Activated T-helper 1 cell treated with anti-CD3 and anti-CD28 coated beads, Interleukin-12 subunit alpha, Interleukin-12 subunit beta, Interleukin-2, Interleukin-4 antibody, amounts not matched to agents 30 ng/mL and 10 ng/mL and 1 ng/mL, durations not matched to agents 14 hours and 24 hours and 36 hours (primary cell): ENCODE results near the gene ZNF692. TPM values are rescaled to one million over a fixed set of nuclear protein-coding genes. Genes with fewer than 3 reads are reported as not detected.
"Not testable (repeated sequence)": the region's sequence is repeated elsewhere in the genome, so short reads cannot be mapped to it uniquely, and the experiment has no call there.

Experiments
- DNase-seq: peaks from one replicate; pipeline ENCODE4 v3.0.0; 2021; ENCODE audit warnings: low spot score
- H3K27ac Mint-ChIP-seq: one replicate; pipeline ENCODE4 v1.8.0; 2021; ENCODE audit warnings: mild to moderate bottlenecking, mixed read lengths
- H3K27me3 Mint-ChIP-seq: one replicate; pipeline ENCODE4 v1.8.0; 2022; ENCODE audit warnings: mild to moderate bottlenecking, moderate library complexity, mixed read lengths; ENCODE audit not compliant: insufficient read depth
- H3K36me3 Mint-ChIP-seq: one replicate; pipeline ENCODE4 v1.8.0; 2021; ENCODE audit warnings: low read depth, mixed read lengths
- H3K4me1 Mint-ChIP-seq: one replicate; pipeline ENCODE4 v1.8.0; 2021; ENCODE audit warnings: low read depth, mixed read lengths
- H3K4me3 Mint-ChIP-seq: one replicate; pipeline ENCODE4 v1.8.0; 2021; ENCODE audit warnings: mild to moderate bottlenecking, moderate library complexity, mixed read lengths
- H3K9me3 Mint-ChIP-seq: one replicate; pipeline ENCODE4 v1.8.0; 2021; ENCODE audit warnings: mixed read lengths
- intact Hi-C: fragments of 100-400 bp; cut with micrococcal nuclease; formaldehyde crosslinking; loops from one replicate; pipeline ENCODE4 v1.15.1; 2024
- total RNA-seq: library from RNA; stranded (reverse); gene quantifications from 2 replicates; pipeline ENCODE4 v1.2.3, GENCODE V29; 2022

ZNF692 gene
- total RNA-seq, 1 donor from 2014 or later, result 89.6 TPM

DNA sequence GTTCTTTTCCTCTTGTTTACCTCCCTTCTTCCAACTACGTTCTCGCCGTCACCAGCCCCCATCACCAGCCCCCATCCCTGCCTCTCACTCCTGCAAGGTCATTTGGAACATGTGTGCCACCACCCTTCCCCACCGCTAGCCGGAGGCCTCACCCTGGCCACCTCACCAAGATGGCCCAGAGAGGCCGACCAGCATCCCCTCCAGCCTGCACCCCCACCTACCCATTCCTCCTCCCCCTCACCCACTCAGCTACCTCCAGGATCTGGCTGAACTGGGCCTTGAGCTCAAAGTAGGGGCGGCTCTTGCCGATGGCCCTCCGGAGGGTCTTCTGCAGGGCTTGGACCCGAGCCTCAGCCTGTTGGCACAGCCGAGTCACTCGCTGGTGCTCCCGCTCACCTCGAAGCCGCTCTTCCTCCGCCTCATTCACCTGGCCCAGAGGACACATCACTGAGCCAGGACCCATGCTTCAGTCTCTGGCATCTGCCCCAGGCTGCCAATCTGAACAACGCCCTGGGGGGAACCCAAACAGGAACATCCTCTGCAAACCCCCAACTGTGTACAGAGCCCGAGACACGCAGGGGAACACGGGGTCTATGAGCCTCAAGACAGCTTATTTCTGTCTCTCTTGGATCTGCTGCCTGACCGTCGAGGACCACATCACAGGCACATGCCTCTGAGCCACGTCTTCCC lies 46.0 kb downstream of the ZNF692 start:
- no peak for DNase-seq
- intact Hi-C loops, result no loop called here
- Mint-ChIP-seq H3K9me3 (no peaks in the 10 kb centered on the region), H3K4me3 (no peak overlapping the region), H3K27me3 (no peaks in the 10 kb centered on the region), H3K36me3 (peaks cover 33% of the 10 kb centered on the region), H3K27ac (no peak overlapping the region), H3K4me1 (peaks cover 25% of the 10 kb centered on the region)

DNA sequence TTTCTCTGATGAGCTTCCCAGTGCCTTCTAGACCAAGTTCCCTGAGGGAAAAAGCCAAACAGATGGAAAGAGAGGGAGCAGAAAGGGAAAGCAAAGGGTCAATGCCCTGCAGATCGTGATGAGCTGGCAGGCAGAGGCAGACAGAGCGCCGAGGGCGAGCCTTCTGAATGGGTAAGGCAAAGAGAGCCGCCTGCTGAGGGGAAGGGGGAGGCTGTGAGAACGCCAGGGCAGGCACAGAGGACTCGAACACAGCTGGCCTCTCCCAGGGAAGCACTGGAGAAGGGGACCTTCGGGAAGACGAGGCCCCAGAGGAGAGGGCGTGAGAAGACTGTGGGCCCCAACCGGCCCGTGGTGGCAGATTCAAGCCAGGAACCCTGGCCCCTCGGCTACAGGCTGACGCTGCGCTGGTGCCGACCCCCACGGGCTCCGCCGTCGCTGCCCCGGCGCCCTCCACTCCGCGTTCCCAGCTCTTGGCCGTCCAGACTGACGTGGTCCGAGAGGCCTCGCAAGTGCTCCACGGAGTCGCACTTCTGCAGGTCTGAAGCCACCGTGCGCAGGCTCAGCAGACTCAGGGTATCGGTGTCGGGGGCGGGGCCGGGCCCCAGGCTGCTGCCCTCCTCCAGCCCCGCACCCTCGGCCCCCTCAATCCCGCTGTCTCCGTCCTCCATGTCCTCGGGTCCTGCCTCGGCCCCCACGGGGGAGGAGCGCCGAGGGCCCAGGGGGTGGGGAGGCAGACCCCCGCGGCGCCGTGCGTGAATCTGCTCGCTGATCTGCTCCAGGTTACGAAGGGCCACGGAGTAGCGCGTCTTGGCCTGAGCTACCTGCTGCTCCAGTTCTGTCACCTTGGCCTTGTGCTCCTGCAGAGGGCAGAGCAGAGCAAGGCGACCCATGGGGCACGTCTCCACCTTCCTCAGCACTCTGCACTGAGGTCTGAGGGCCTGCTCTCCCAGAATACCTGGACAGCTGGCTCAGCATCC lies 47.1 kb downstream of the ZNF692 start:
- intact Hi-C loops, result no loop called here
- Mint-ChIP-seq H3K27me3 (no peaks in the 10 kb centered on the region), H3K4me3 (no peak overlapping the region), H3K9me3 (no peaks in the 10 kb centered on the region), H3K36me3 (peaks cover 30% of the 10 kb centered on the region), H3K4me1 (peaks cover 14% of the 10 kb centered on the region), H3K27ac (no peak overlapping the region)
- DNase-seq, result no peak

DNA sequence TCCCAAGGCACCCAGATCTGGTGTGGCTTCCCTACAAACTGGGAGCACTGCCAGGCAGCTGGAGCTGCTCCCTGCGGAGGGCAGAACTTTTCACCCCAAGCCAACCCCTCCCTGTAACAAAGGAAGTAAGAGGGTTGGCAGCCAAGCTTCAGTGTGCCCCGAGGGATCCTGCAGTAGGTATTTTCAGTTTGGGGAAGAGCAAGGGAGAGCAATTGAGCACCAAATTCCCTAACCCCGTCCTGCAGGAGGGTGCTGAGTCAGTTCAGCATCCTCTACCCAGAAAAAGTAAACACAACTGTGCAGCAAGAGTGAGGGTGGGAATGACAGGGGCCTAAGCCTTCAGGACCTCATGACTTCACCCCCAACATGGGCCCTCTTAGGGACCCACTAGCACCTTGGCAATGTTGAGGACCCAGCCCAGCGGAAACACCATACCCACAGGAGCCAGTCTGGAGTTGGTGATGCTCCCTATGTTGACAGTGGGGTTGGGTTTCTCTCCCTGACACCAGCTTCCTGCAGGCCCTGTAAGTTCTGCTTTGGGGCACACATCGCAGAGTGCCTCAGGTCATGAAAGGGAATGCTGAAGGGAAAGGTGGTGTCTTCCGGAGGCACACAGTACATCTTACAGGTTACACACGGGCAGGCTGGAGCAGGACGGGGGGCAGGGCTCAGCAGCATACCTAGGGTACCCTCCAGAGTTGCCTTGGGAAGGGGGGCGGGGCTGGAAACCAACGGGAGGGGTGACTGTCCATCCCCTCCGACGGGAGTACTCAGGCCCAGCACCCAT lies 48.0 kb downstream of the ZNF692 start:
- DNase-seq, result no peak
- intact Hi-C loops, result no loop called here
- no peaks in the 10 kb centered on the region for H3K27me3 Mint-ChIP-seq
- H3K27ac Mint-ChIP-seq, result no peak overlapping the region
- H3K4me3 Mint-ChIP-seq, result no peak overlapping the region
- peaks cover 30% of the 10 kb centered on the region for H3K36me3 Mint-ChIP-seq
- H3K9me3 Mint-ChIP-seq, result no peaks in the 10 kb centered on the region
- peaks cover 5% of the 10 kb centered on the region for H3K4me1 Mint-ChIP-seq

DNA sequence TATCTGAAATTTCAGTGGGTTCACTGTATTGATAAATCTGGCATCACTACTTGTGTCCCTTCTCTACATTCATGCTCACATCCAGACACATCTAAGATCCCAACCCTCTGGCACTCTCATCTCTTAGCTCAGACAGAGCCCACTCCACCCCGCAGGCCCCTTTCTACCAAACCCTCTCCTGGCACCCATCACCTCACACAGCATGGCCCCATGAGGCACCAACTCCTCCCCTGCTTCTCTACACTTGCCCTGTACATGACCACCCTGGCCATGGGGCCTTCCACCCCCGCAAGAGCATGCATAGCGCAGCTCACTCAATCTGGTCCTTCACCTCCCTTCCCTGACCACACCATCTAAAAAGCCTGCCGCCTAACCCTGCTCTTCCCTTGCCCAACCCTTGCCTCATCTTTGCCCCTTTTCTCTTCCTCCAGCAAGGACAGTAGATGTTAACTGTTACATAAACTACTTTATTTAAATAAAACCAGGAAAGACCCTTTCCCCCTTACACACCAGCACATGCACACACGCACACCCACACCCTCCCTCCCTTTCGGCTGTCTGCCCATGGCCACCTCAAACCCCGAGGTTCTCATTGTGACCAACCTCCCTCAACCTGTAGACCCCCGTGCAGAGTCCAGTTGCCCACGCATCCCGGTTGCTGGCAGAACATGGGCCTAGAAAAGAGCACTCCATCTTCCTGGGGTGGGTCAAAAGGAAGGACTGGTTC lies 48.7 kb downstream of the ZNF692 start:
- Mint-ChIP-seq H3K9me3 (no peaks in the 10 kb centered on the region), H3K4me3 (no peak overlapping the region), H3K27me3 (no peaks in the 10 kb centered on the region), H3K36me3 (peaks cover 25% of the 10 kb centered on the region), H3K27ac (no peak overlapping the region), H3K4me1 (peaks cover 2% of the 10 kb centered on the region)
- DNase-seq, result no peak
- intact Hi-C loops, result loop anchor here (5.0 kb wide), 2 partner anchors 123 to 873 kb away; no protein-coding TSS in a partner anchor

DNA sequence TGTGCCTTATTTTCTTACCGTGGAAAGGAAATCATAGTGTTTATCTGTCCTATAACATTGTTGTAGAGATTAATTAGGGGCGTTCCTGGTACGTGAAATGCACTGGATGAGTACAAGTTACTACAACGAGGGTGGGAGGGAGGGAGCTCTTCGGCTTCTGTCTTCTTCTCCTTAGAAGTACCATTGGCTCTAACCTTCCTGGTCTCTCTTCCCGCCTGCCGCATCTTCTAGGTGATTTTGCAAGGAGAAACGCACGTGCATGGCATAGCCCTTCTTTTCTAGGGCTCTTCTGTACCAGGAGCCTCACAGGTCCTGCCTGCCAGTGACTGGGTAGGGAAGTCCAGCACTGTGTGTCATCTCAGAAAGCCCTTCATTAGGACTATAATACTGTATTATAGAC lies 50.0 kb downstream of the ZNF692 start:
- Mint-ChIP-seq H3K9me3 (no peaks in the 10 kb centered on the region), H3K36me3 (peaks cover 18% of the 10 kb centered on the region), H3K27ac (no peak overlapping the region), H3K4me1 (peaks cover 10% of the 10 kb centered on the region), H3K27me3 (no peaks in the 10 kb centered on the region), H3K4me3 (no peak overlapping the region)
- intact Hi-C loops, result loop anchor here (5.0 kb wide), 2 partner anchors 122 to 872 kb away; no protein-coding TSS in a partner anchor
- DNase-seq, result no peak

DNA sequence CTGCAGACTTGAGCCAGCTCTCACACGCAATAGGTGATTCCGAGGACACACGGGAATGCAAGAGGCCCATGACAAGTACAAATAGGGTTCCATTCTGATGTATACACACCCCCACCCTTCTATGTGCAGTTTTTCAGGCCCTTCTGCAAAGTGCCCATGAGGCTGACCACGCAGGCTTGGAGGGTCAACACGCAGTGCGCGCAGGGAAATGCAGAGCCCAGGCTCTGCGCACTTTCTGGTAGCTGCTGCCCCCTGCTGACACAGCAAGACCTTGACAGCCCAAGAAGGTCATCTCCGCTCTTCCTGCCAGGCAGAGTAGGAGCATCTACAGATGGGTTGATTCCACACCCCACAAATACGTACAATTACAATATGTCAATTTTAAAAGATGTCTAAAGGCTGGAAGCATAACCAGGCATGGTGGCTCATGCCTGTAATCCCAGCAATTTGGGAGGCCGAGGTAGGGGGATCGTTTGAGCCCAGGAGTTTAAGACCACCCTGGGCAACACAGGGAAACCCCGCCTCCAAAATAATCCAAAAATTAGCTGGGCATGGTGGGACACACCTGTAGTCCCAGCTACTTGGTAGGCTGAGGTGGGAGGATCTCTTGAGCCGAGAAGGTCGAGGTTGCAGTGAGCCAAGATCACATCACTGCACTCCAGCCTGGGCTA lies 51.7 kb downstream of the ZNF692 start:
- DNase-seq, result peak; percentile 25
- H3K27me3 Mint-ChIP-seq, result no peaks in the 10 kb centered on the region
- H3K9me3 Mint-ChIP-seq, result no peaks in the 10 kb centered on the region
- H3K27ac Mint-ChIP-seq, result no peak overlapping the region
- no peak overlapping the region for H3K4me3 Mint-ChIP-seq
- H3K36me3 Mint-ChIP-seq, result peaks cover 7% of the 10 kb centered on the region
- intact Hi-C loops, result loop anchor here (1.0 to 5.0 kb wide), 4 partner anchors 120 to 870 kb away; no protein-coding TSS in a partner anchor
- H3K4me1 Mint-ChIP-seq, result peaks cover 10% of the 10 kb centered on the region

DNA sequence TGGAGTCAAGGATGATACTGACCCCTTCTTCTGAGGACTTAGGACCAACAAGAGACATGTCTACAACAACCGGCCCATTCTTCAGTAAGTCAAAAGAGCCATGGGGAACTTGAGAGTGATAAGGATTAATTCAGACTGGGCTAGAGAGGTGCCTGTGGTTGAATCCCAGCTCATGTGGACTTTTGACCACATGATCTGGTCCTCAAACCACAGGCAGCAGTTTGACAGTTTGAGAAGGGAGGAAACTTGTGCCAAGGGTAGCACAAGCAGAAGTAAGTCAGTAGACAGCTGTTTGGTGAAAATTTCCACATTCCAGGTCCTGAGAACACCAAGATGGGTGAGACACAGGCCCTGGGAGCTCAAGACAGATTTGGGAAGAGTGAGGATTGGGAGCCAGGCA lies 53.0 kb downstream of the ZNF692 start:
- H3K27ac Mint-ChIP-seq, result no peak overlapping the region
- no peak overlapping the region for H3K4me3 Mint-ChIP-seq
- no peak for DNase-seq
- H3K9me3 Mint-ChIP-seq, result no peaks in the 10 kb centered on the region
- peaks cover 1% of the 10 kb centered on the region for H3K36me3 Mint-ChIP-seq
- H3K4me1 Mint-ChIP-seq, result peaks cover 10% of the 10 kb centered on the region
- H3K27me3 Mint-ChIP-seq, result peaks cover 4% of the 10 kb centered on the region
- intact Hi-C loops, result loop anchor here (5.0 kb wide), 2 partner anchors 119 to 869 kb away; no protein-coding TSS in a partner anchor

DNA sequence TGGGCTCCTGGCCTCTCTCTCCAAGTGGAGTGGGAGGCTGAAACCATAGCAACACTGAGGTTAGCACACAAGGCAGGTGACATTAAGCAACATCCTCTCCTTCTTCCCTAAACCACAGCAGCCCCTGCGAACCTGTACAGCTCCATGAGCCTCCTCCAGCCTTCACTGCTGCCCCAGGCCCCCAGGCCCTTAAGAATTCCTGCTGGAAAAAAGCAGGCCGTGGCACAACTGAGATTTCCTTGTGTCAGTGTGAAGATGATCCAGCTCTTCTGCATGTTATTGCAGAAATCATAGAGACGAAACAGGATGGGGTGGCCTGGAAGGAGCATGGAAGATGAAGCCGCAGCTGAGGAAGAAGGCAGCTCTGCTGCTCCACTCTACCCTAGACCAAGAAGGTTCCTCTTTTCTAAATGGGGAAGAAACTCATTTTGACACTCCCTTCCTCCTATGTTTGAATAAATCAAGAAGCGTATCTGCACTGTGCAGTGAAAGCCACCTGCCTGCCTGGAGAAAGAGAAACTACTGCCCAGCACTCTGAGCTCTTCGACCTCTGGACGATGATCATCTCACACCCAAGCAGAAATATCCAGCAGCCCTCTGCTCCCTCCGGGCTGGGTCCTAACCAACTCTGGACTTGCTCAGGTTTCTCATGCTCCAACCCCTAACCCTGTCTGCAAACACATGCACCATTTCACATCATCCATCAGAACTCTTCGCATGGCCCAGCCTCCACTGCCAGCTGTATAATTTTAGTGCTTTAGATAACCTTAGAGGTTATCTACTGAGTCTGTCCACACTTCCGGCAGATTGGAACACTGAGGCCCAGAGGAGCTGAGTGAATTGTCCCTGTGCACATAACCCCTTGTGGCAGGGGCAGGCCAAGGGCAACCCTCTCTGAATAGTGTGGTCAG lies 53.9 kb downstream of the ZNF692 start:
- no peak overlapping the region for H3K27ac Mint-ChIP-seq
- peaks cover 1% of the 10 kb centered on the region for H3K36me3 Mint-ChIP-seq
- H3K9me3 Mint-ChIP-seq, result no peaks in the 10 kb centered on the region
- H3K27me3 Mint-ChIP-seq, result peaks cover 6% of the 10 kb centered on the region
- no peak for DNase-seq
- intact Hi-C loops, result loop anchor here (5.0 kb wide), 2 partner anchors 118 to 868 kb away; no protein-coding TSS in a partner anchor
- peaks cover 10% of the 10 kb centered on the region for H3K4me1 Mint-ChIP-seq
- H3K4me3 Mint-ChIP-seq, result no peak overlapping the region

DNA sequence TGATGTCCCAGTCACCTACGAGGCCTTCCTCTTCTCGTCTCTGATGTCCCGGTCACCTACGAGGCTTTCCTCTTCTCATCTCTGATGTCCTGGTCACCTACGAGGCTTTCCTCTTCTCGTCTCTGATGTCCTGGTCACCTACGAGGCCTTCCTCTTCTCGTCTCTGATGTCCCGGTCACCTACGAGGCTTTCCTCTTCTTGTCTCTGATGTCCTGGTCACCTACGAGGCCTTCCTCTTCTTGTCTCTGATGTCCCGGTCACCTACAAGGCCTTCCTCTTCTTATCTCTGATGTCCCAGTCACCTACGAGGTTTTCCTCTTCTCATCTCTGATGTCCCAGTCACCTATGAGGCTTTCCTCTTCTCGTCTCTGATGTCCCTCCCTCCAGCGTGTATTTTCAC lies 55.4 kb downstream of the ZNF692 start:
- intact Hi-C loops, H3K9me3 Mint-ChIP-seq: not testable (repeated sequence)
- H3K4me1 Mint-ChIP-seq, result peaks cover 10% of the 10 kb centered on the region

DNA sequence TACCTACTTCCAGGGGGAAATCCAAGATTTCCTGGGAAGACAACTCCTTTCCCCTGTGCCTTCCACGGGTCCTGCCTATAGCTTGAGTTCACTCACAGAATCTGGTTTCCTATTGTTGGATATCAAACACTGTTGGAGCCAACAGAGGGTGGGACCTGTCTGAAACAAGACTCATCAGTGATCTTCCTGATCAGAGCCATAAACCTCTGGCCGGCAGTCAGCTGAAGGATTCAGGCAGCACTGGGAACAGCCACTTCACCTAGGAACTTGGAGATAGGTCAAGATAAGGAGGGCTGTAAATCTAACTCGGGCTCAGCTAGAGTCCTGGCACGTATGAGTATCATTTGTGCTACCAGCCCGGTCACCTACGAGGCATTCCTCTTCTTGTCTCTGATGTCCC lies 56.4 kb downstream of the ZNF692 start:
- H3K27ac Mint-ChIP-seq, result no peak overlapping the region
- H3K4me1 Mint-ChIP-seq, result peaks cover 10% of the 10 kb centered on the region
- peaks cover 1% of the 10 kb centered on the region for H3K36me3 Mint-ChIP-seq
- no peaks in the 10 kb centered on the region for H3K9me3 Mint-ChIP-seq
- H3K27me3 Mint-ChIP-seq, result peaks cover 12% of the 10 kb centered on the region
- DNase-seq, result no peak
- intact Hi-C loops, result no loop called here
- H3K4me3 Mint-ChIP-seq, result no peak overlapping the region

More for the DNA sequence above, 55.4 kb downstream of the ZNF692 start:
- H3K27me3 Mint-ChIP-seq, H3K36me3 Mint-ChIP-seq, DNase-seq, H3K4me3 Mint-ChIP-seq, H3K27ac Mint-ChIP-seq: not testable (repeated sequence)

DNA sequence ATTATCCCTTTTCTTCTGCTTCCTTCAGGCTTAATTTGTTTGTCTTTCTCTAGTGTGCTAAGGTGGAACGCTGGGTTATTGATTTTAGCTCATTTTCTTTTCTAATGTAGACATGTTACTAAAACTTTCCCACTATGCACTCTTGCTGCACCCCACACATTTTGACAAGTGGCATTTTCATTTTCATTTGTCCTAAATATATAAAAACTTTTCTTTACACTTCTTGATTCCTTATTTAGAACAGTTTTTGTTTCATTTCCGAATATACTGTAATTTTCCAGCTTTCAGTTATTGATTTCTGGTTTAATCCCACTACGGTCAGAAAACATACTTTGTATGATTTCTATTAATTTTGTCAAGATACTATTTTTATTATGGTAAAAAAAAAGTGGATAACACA lies 58.4 kb downstream of the ZNF692 start:
- DNase-seq, result no peak
- intact Hi-C loops, result no loop called here
- Mint-ChIP-seq H3K36me3 (no peaks in the 10 kb centered on the region), H3K9me3 (no peaks in the 10 kb centered on the region), H3K27ac (no peak overlapping the region), H3K27me3 (peaks cover 18% of the 10 kb centered on the region), H3K4me1 (peaks cover 10% of the 10 kb centered on the region), H3K4me3 (no peak overlapping the region)
